CD4-positive, alpha-beta T cell (primary cell): Measurements from ENCODE around the gene DFFB. TPM values are rescaled to one million over a fixed set of nuclear protein-coding genes. Genes with fewer than 3 reads are reported as not detected.

Source experiments
- ATAC-seq: fragments of 200-7000 bp; cut with Tn5 transposase; one replicate; pipeline ENCODE4 v1.10.0; 2022; ENCODE audit warnings: mild to moderate bottlenecking; ENCODE audit not compliant: poor library complexity
- CTCF ChIA-PET: fragments of 350-600 bp; sonication (Branson Sonifier 250); formaldehyde crosslinking; loops from one replicate; lab custom pipeline; 2021; ENCODE audit warnings: antibody characterized with exemption, inconsistent platforms; lab: Charles Lee
- POLR2A ChIA-PET: fragments of 350-600 bp; sonication (Branson Sonifier 250); formaldehyde crosslinking; loops from one replicate; lab custom pipeline; 2021; ENCODE audit warnings: antibody characterized with exemption, inconsistent platforms; lab: Charles Lee
- DNase-seq, 14 experiments: peaks; one replicate each; pipeline ENCODE4 v3.0.0-alpha.2; 2013 to 2020; ENCODE audit warnings: mixed read lengths in 2 of 14
- H3K27ac ChIP-seq, 2 donors: one replicate each; pipeline versions ENCODE4 v1.5.1 to v1.7.0; 2013; ENCODE audit warnings: low read length in 2 of 2, low read depth in 1 of 2, mild to moderate bottlenecking in 1 of 2
- H3K27me3 ChIP-seq, 2 experiments: 1 replicate in 1 of 2; 2 replicates in 1 of 2; pipeline versions ENCODE4 v1.6.1 to v1.7.0; 2013; ENCODE audit warnings: low read length in 2 of 2, control low read depth in 1 of 2, mild to moderate bottlenecking in 1 of 2, moderate library complexity in 1 of 2; ENCODE audit not compliant: insufficient read depth in 2 of 2, control insufficient read depth in 1 of 2
- H3K36me3 ChIP-seq: one replicate; pipeline ENCODE4 v1.6.1; 2013; ENCODE audit warnings: low read length, control low read depth; ENCODE audit not compliant: insufficient read depth
- H3K4me1 ChIP-seq: one replicate; pipeline ENCODE4 v1.6.1; 2013; ENCODE audit warnings: low read length, control low read depth; ENCODE audit not compliant: insufficient read depth
- H3K4me3 ChIP-seq: one replicate; pipeline ENCODE4 v1.5.1; 2013; ENCODE audit warnings: mild to moderate bottlenecking, low read length, moderate library complexity
- H3K9me3 ChIP-seq, 2 experiments: 1 replicate in 1 of 2; 2 replicates in 1 of 2; pipeline versions ENCODE4 v1.6.1 to v1.7.0; 2013; ENCODE audit warnings: low read length in 2 of 2, mild to moderate bottlenecking in 2 of 2, control low read depth in 1 of 2, moderate library complexity in 1 of 2; ENCODE audit not compliant: control insufficient read depth in 1 of 2, insufficient read depth in 1 of 2
- H3K27ac Mint-ChIP-seq: one replicate; pipeline ENCODE4 v1.8.0; 2020; ENCODE audit warnings: mixed read lengths
- H3K27me3 Mint-ChIP-seq: one replicate; pipeline ENCODE4 v1.8.0; 2021; ENCODE audit warnings: mixed read lengths
- H3K36me3 Mint-ChIP-seq: one replicate; pipeline ENCODE4 v1.8.0; 2021; ENCODE audit warnings: low read depth, mixed read lengths
- H3K4me1 Mint-ChIP-seq: one replicate; pipeline ENCODE4 v1.8.0; 2021; ENCODE audit warnings: low read depth, mixed read lengths
- H3K4me3 Mint-ChIP-seq: one replicate; pipeline ENCODE4 v1.8.0; 2020; ENCODE audit warnings: mild to moderate bottlenecking, mixed read lengths
- H3K9me3 Mint-ChIP-seq: one replicate; pipeline ENCODE4 v1.8.0; 2020; ENCODE audit warnings: mixed read lengths
- intact Hi-C, 2 experiments: fragments of 100-400 bp; cut with DNase I in 1 of 2; cut with micrococcal nuclease in 1 of 2; formaldehyde crosslinking; loops; one replicate each; pipeline versions ENCODE4 v1.15.1 to v1.9.0; 2023 to 2025; cut with DNase I, micrococcal nuclease
- total RNA-seq, 174 experiments: library from RNA in 2 of 174; stranded (reverse) in 2 of 174; gene quantifications; one replicate each; pipeline ENCODE4 v1.2.3 and lab custom pipeline; 2021 to 2026
- TF ChIP-seq, protein P1 (sequence below): fragments of 200-600 bp; IDR thresholded peaks from one replicate; pipeline ENCODE4 v1.8.0; 2022; ENCODE audit warnings: antibody characterized with exemption, mild to moderate bottlenecking

The DFFB gene
- total RNA-seq, 2 experiments from 2014 or later: 6.7 to 6.8 TPM

DNA sequence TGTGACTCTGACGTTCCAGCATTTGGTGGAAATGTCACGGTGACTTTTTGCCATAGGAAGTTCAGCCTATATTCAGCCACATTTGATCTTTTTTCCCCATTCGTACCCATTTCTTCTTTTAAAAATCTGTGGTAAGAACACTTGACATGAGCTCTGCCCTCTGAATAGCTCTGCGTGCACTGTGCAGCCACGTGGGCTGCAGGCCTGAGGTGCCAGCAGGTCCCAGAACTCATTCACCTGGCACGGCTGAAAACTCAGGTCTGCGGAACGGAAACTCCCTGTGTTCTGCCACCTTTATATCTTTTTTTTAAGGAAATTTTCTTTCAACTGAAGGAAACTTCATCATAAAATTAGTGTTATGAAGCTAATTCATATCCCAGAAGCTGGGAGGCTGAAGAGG lies 28.9 kb upstream of the DFFB start:
- no peak overlapping the region for H3K27ac ChIP-seq
- ATAC-seq (no peak), DNase-seq (no peak)
- Mint-ChIP-seq H3K27me3 (no peaks in the 10 kb centered on the region), H3K4me3 (no peak overlapping the region), H3K27ac (no peak overlapping the region), H3K9me3 (no peaks in the 10 kb centered on the region), H3K36me3 (peaks cover 85% of the 10 kb centered on the region), H3K4me1 (no peaks in the 10 kb centered on the region)
- intact Hi-C loops: no loop called here
- TF ChIP-seq, protein P1, sequence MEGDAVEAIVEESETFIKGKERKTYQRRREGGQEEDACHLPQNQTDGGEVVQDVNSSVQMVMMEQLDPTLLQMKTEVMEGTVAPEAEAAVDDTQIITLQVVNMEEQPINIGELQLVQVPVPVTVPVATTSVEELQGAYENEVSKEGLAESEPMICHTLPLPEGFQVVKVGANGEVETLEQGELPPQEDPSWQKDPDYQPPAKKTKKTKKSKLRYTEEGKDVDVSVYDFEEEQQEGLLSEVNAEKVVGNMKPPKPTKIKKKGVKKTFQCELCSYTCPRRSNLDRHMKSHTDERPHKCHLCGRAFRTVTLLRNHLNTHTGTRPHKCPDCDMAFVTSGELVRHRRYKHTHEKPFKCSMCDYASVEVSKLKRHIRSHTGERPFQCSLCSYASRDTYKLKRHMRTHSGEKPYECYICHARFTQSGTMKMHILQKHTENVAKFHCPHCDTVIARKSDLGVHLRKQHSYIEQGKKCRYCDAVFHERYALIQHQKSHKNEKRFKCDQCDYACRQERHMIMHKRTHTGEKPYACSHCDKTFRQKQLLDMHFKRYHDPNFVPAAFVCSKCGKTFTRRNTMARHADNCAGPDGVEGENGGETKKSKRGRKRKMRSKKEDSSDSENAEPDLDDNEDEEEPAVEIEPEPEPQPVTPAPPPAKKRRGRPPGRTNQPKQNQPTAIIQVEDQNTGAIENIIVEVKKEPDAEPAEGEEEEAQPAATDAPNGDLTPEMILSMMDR: no peak
- H3K27me3 ChIP-seq: no peaks in the 10 kb centered on the region
- H3K4me1 ChIP-seq: no peaks in the 10 kb centered on the region
- H3K9me3 ChIP-seq: no peaks in the 10 kb centered on the region
- peaks cover 80% of the 10 kb centered on the region for H3K36me3 ChIP-seq
- no peak overlapping the region for H3K4me3 ChIP-seq
- POLR2A ChIA-PET: no interaction called here
- CTCF ChIA-PET: no interaction called here

DNA sequence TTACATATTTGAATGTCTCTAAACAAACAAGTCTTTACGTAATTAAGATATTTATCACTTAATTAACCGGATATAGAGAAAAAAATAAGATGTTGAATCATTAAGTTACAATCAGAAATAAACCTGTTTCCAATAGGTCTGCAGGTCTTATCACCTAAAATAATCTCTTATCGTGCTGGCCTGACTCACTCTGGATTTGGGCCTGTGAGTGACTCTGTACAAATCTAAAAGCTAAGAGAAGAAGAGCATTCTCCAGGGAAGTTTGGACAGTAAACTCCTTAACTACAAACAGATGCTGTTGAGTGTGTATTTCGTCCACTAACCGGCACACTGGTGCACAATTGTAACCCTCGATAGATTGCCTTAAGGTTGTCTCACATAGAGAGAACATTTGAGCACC lies 25.6 kb upstream of the DFFB start:
- no peaks in the 10 kb centered on the region for H3K4me1 ChIP-seq
- ChIA-PET POLR2A (interaction anchor here (0.5 kb wide), 1 partner anchor 278 kb away, joined by 3 read pairs; no protein-coding TSS in a partner anchor), CTCF (no interaction called here)
- H3K36me3 ChIP-seq: peaks cover 69% of the 10 kb centered on the region
- no peak overlapping the region for H3K4me3 ChIP-seq
- intact Hi-C loops: no loop called here
- peaks cover 80% of the 10 kb centered on the region for H3K36me3 Mint-ChIP-seq
- no peak overlapping the region for H3K27ac ChIP-seq
- H3K27ac Mint-ChIP-seq: no peak overlapping the region
- H3K4me1 Mint-ChIP-seq: no peaks in the 10 kb centered on the region
- ATAC-seq (no peak), DNase-seq (no peak)
- no peak overlapping the region for H3K4me3 Mint-ChIP-seq
- TF ChIP-seq, protein P1: no peak
- H3K9me3 Mint-ChIP-seq: no peaks in the 10 kb centered on the region
- H3K9me3 ChIP-seq: no peaks in the 10 kb centered on the region
- H3K27me3 ChIP-seq: no peaks in the 10 kb centered on the region
- H3K27me3 Mint-ChIP-seq: no peaks in the 10 kb centered on the region

DNA sequence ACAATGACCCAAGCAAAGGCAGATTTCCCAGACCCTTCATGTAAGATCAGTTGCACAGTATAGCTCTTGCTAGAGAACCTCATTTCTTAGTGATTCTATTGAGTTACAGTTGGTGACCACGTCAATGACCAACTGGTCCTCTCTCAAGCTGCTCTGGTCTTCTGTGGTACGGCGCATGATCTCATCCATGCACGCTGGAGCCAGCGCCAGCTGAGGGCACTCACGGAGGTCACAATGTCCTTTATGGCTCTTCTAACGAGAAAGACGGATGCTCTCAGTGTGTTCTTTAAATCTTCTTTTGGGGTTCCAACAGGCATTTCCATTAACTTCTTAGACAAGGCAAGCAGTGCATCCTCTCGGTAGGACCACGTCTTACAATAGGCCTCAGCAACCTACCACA lies 22.6 kb upstream of the DFFB start:
- Mint-ChIP-seq H3K9me3 (peaks cover 1% of the 10 kb centered on the region), H3K4me3 (no peak overlapping the region), H3K4me1 (no peaks in the 10 kb centered on the region), H3K36me3 (peaks cover 83% of the 10 kb centered on the region), H3K27ac (no peak overlapping the region), H3K27me3 (no peaks in the 10 kb centered on the region)
- CTCF ChIA-PET: no interaction called here
- Histone ChIP-seq H3K4me3 (no peak overlapping the region), H3K27me3 (no peaks in the 10 kb centered on the region), H3K27ac (no peak overlapping the region), H3K36me3 (peaks cover 72% of the 10 kb centered on the region), H3K4me1 (no peaks in the 10 kb centered on the region), H3K9me3 (peaks cover 8 to 9% of the 10 kb centered on the region in 2 experiments)
- intact Hi-C loops: no loop called here
- POLR2A ChIA-PET: no interaction called here
- ATAC-seq (no peak), DNase-seq (no peak)
- TF ChIP-seq, protein P1: no peak
